AG04449 (cell line): ENCODE measurements around the gene ENOX1.

ENCODE experiments used
- CTCF ChIA-PET: fragments of 350-600 bp; formaldehyde crosslinking; extraction: SDS; loops from one replicate; lab custom pipeline; 2021; ENCODE audit warnings: antibody characterized with exemption; lab: Yijun Ruan, JAX
- POLR2A ChIA-PET: fragments of 400-600, 350-600 bp; formaldehyde crosslinking; extraction: SDS; loops from one replicate; lab custom pipeline; 2020; ENCODE audit warnings: antibody characterized with exemption, inconsistent platforms; lab: Yijun Ruan, JAX
- DNase-seq: peaks from one replicate; pipeline ENCODE4 v3.0.0-alpha.2; 2010; ENCODE audit warnings: low read depth, low spot score
- H3K4me3 ChIP-seq: 2 replicates; pipeline ENCODE4 v1.5.1; 2011; ENCODE audit warnings: low read depth, mild to moderate bottlenecking, control low read depth, low read length
- TF ChIP-seq, protein P1 (sequence below): IDR thresholded peaks from one replicate; pipeline ENCODE4 v1.5.1; 2011; ENCODE audit warnings: mild to moderate bottlenecking, moderate library complexity, low read length, control low read depth, inconsistent platforms; ENCODE audit not compliant: insufficient read depth; ENCODE audit errors: missing control alignments

ENOX1 gene

GRCh38 chr13:43675577-43675976 is 111.2 kb downstream of the ENOX1 start:
- CTCF ChIA-PET = no interaction called here
- POLR2A ChIA-PET = no interaction called here
- no peak overlapping the region for H3K4me3 ChIP-seq
- no peak for DNase-seq
- TF ChIP-seq, protein P1, sequence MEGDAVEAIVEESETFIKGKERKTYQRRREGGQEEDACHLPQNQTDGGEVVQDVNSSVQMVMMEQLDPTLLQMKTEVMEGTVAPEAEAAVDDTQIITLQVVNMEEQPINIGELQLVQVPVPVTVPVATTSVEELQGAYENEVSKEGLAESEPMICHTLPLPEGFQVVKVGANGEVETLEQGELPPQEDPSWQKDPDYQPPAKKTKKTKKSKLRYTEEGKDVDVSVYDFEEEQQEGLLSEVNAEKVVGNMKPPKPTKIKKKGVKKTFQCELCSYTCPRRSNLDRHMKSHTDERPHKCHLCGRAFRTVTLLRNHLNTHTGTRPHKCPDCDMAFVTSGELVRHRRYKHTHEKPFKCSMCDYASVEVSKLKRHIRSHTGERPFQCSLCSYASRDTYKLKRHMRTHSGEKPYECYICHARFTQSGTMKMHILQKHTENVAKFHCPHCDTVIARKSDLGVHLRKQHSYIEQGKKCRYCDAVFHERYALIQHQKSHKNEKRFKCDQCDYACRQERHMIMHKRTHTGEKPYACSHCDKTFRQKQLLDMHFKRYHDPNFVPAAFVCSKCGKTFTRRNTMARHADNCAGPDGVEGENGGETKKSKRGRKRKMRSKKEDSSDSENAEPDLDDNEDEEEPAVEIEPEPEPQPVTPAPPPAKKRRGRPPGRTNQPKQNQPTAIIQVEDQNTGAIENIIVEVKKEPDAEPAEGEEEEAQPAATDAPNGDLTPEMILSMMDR = no peak

- TF ChIP-seq, protein P1 = no peak
- POLR2A ChIA-PET = no interaction called here
- no peak for DNase-seq
- no peak overlapping the region for H3K4me3 ChIP-seq
- CTCF ChIA-PET = no interaction called here
Measured at GRCh38 chr13:43669964-43670363, 116.8 kb downstream of the ENOX1 start.

GRCh38 chr13:43669101-43669500 is 117.7 kb downstream of the ENOX1 start:
- CTCF ChIA-PET = no interaction called here
- TF ChIP-seq, protein P1 = no peak
- POLR2A ChIA-PET = no interaction called here
- DNase-seq = no peak
- H3K4me3 ChIP-seq = no peak overlapping the region

DNA sequence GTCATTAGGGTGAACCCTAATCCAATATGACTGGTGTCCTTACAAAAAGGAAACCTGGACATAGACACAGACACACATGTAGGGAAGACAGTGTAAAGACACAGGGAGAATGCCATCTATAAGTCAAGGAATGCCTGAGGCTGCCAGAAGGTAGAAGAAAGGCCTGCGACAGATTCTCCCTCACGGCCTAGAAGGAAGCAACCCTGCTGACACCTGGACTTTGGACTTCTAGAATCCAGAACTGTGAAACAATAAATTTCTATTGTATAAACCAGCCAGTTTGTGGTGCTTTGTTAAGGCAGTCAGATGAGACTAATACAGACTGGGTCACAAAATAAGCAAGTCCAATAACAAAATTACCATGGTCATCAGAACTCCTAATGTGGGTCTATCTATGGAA is 120.4 kb downstream of the ENOX1 start:
- CTCF ChIA-PET = interaction anchor here (1.1 kb wide), 1 partner anchor 20 kb away, joined by 3 read pairs; no protein-coding TSS in a partner anchor
- TF ChIP-seq, protein P1 = no peak

DNA sequence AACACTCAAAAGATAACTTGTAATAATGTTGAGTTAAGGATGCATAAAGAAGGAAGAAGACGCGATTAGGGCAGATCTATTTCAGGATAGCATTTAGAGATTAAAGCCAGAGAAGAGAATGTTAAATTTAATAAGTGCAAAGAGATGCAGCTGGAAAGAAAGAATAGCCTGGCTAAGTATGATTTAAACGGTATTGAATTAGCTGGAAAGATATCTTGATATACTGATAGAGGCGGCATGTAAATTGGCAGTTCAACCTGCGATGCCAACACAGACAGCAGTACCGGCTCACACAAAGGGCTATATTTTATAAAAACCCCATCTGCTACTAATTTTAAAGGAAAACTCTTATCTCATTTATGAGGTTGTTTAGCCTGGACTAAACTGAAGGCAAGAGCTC is 121.4 kb downstream of the ENOX1 start:
- POLR2A ChIA-PET = no interaction called here
- TF ChIP-seq, protein P1 = no peak
- DNase-seq = no peak
- no peak overlapping the region for H3K4me3 ChIP-seq
- CTCF ChIA-PET = interaction anchor here (1.1 to 1.3 kb wide), 2 partner anchors 14 to 21 kb away, joined by 3 to 4 read pairs; no protein-coding TSS in a partner anchor

More for the DNA sequence above, 120.4 kb downstream of the ENOX1 start:
- H3K4me3 ChIP-seq = no peak overlapping the region
- no peak for DNase-seq
- POLR2A ChIA-PET = no interaction called here

- peak; percentile 57 for DNase-seq
- H3K4me3 ChIP-seq = no peak overlapping the region
- CTCF ChIA-PET = interaction anchor here (1.3 kb wide), 1 partner anchor 15 kb away, joined by 4 read pairs; no protein-coding TSS in a partner anchor
- TF ChIP-seq, protein P1 = no peak
- POLR2A ChIA-PET = no interaction called here
Measured at GRCh38 chr13:43664700-43665191, 122.0 kb downstream of the ENOX1 start.
